RWPE2 (cell line): ENCODE results near the gene KISS1R.

ENCODE experiments used
- ATAC-seq: fragments of 200-7000 bp; cut with Tn5 transposase; 3 replicates; pipeline ENCODE4 v1.9.1; 2021; ENCODE audit warnings: low read depth
- DNase-seq: peaks from one replicate; pipeline ENCODE4 v3.0.0-alpha.2; 2020; ENCODE audit warnings: low spot score
- H3K27ac ChIP-seq: fragments of 450-650 bp; 2 replicates; pipeline ENCODE4 v1.5.1; 2017; ENCODE audit warnings: mild to moderate bottlenecking; ENCODE audit not compliant: poor library complexity, severe bottlenecking
- H3K27me3 ChIP-seq: fragments of 250-450 bp; sonication (Bioruptor Pico); 2 replicates; pipeline ENCODE4 v1.5.1; 2021; ENCODE audit warnings: mild to moderate bottlenecking, moderate library complexity; ENCODE audit not compliant: insufficient read depth, poor library complexity, severe bottlenecking
- H3K36me3 ChIP-seq: fragments of 250-450 bp; sonication (Bioruptor Pico); 2 replicates; pipeline ENCODE4 v1.5.1; 2020; ENCODE audit warnings: low read depth, mild to moderate bottlenecking, moderate library complexity
- H3K4me1 ChIP-seq: fragments of 250-450 bp; sonication (Bioruptor Pico); 2 replicates; pipeline ENCODE4 v1.5.1; 2021; ENCODE audit warnings: mild to moderate bottlenecking, moderate library complexity; ENCODE audit not compliant: insufficient read depth, poor library complexity, severe bottlenecking
- H3K4me3 ChIP-seq: fragments of 250-450 bp; sonication (Bioruptor Pico); 2 replicates; pipeline ENCODE4 v1.5.1; 2021; ENCODE audit warnings: mild to moderate bottlenecking, moderate library complexity; ENCODE audit not compliant: severe bottlenecking
- H3K9me3 ChIP-seq: fragments of 250-450 bp; sonication (Bioruptor Pico); 2 replicates; pipeline ENCODE4 v1.5.1; 2021; ENCODE audit warnings: mild to moderate bottlenecking, moderate library complexity; ENCODE audit not compliant: severe bottlenecking
- CTCF ChIP-seq: fragments of 450-650 bp; IDR thresholded peaks from one replicate; pipeline ENCODE4 v1.5.1; 2017; ENCODE audit warnings: mild to moderate bottlenecking, moderate library complexity; ENCODE audit not compliant: poor library complexity, severe bottlenecking

The KISS1R gene

GRCh38 chr19:884420-885211 is 32.5 kb upstream of the KISS1R start:
- Histone ChIP-seq H3K4me3 (no peak overlapping the region), H3K36me3 (peaks cover 39% of the 10 kb centered on the region), H3K9me3 (no peaks in the 10 kb centered on the region), H3K27me3 (no peaks in the 10 kb centered on the region), H3K27ac (no peak overlapping the region), H3K4me1 (no peaks in the 10 kb centered on the region)
- no peak for TF ChIP-seq CTCF
- ATAC-seq (no peak), DNase-seq (no peak)

- H3K4me3 ChIP-seq = no peak overlapping the region
- peaks cover 46% of the 10 kb centered on the region for H3K36me3 ChIP-seq
- H3K27me3 ChIP-seq = no peaks in the 10 kb centered on the region
Observed at GRCh38 chr19:885536-886224, 31.5 kb upstream of the KISS1R start.

GRCh38 chr19:887072-887471 is 30.1 kb upstream of the KISS1R start:
- no peak overlapping the region for H3K27ac ChIP-seq
- H3K4me3 ChIP-seq = no peak overlapping the region
- ATAC-seq = no peak
- no peaks in the 10 kb centered on the region for H3K9me3 ChIP-seq
- no peak for TF ChIP-seq CTCF
- H3K36me3 ChIP-seq = peaks cover 37% of the 10 kb centered on the region
- H3K4me1 ChIP-seq = no peaks in the 10 kb centered on the region
- H3K27me3 ChIP-seq = no peaks in the 10 kb centered on the region
- DNase-seq = no peak

More at GRCh38 chr19:885536-886224, 31.5 kb upstream of the KISS1R start:
- Histone ChIP-seq H3K9me3 (no peaks in the 10 kb centered on the region), H3K4me1 (no peaks in the 10 kb centered on the region), H3K27ac (no peak overlapping the region)
- no peak for TF ChIP-seq CTCF
- DNase-seq = no peak
- ATAC-seq = no peak

GRCh38 chr19:887599-887998 is 29.5 kb upstream of the KISS1R start:
- H3K36me3 ChIP-seq = peaks cover 32% of the 10 kb centered on the region
- H3K27me3 ChIP-seq = no peaks in the 10 kb centered on the region
- no peak for TF ChIP-seq CTCF
- no peak overlapping the region for H3K4me3 ChIP-seq
- DNase-seq (no peak), ATAC-seq (no peak)
- no peak overlapping the region for H3K27ac ChIP-seq
- no peaks in the 10 kb centered on the region for H3K9me3 ChIP-seq
- no peaks in the 10 kb centered on the region for H3K4me1 ChIP-seq
